ENCODE results near the gene KLK1. TPM values are rescaled to one million over a fixed set of nuclear protein-coding genes. Genes with fewer than 3 reads are reported as not detected.

Gene KLK1
- total and polyA plus RNA-seq, 7 donors: 0.08 to 0.48 (median 0.33) TPM; not detected in 3

GRCh38 chr19:50839712-50840655 lies 16.4 kb upstream of the KLK1 start:
- TF ChIP-seq CTCF (IDR thresholded peaks at IDR 0.05): no peak
- ATAC-seq: no peak
- H3K4me1 ChIP-seq: no peaks in the 10 kb centered on the region
- H3K36me3 ChIP-seq (ENCODE audit: insufficient read depth in 1 of 2, low read depth in 1 of 2): no peaks in the 10 kb centered on the region
- no peak for DNase-seq
- no peaks in the 10 kb centered on the region for H3K9me3 ChIP-seq
- H3K4me3 ChIP-seq: no peak overlapping the region
- WGBS, 3 donors: 74 to 78% (median 77%) methylated on average over 10 of the region's 10 CpGs
- peaks cover 0 to 23% (median 8%) of the 10 kb centered on the region in 3 donors for H3K27me3 ChIP-seq (ENCODE audit: insufficient read depth in 3 of 3, low read length in 2 of 3)
- intact Hi-C loops (cut with DNase I): no loop called here
- H3K27ac ChIP-seq: no peak overlapping the region

GRCh38 chr19:50838239-50838638 lies 14.7 kb upstream of the KLK1 start:
- no peaks in the 10 kb centered on the region for H3K9me3 ChIP-seq
- no peak for DNase-seq
- H3K27me3 ChIP-seq (ENCODE audit: insufficient read depth in 3 of 3, low read length in 2 of 3): peaks cover 0 to 34% (median 5%) of the 10 kb centered on the region in 3 donors
- TF ChIP-seq CTCF (IDR thresholded peaks at IDR 0.05): no peak
- no peaks in the 10 kb centered on the region for H3K4me1 ChIP-seq
- intact Hi-C loops (cut with DNase I): no loop called here
- no peak for ATAC-seq
- WGBS, 3 donors: 15 to 19% (median 16%) methylated on average over 6 of the region's 6 CpGs
- H3K4me3 ChIP-seq: no peak overlapping the region
- no peak overlapping the region for H3K27ac ChIP-seq
- no peaks in the 10 kb centered on the region for H3K36me3 ChIP-seq (ENCODE audit: insufficient read depth in 1 of 2, low read depth in 1 of 2)

GRCh38 chr19:50837300-50837699 lies 13.7 kb upstream of the KLK1 start:
- 54 to 61% (median 61%) methylated on average over 10 of the region's 10 CpGs for WGBS, 3 donors
- Histone ChIP-seq H3K9me3 (no peaks in the 10 kb centered on the region), H3K36me3 (ENCODE audit: insufficient read depth in 1 of 2, low read depth in 1 of 2) (no peaks in the 10 kb centered on the region), H3K4me1 (no peaks in the 10 kb centered on the region), H3K27me3 (ENCODE audit: insufficient read depth in 3 of 3, low read length in 2 of 3) (peaks cover 0 to 36% (median 8%) of the 10 kb centered on the region in 3 donors), H3K4me3 (no peak overlapping the region), H3K27ac (no peak overlapping the region)
- DNase-seq: no peak
- intact Hi-C loops (cut with DNase I): no loop called here
- TF ChIP-seq CTCF (IDR thresholded peaks at IDR 0.05): no peak
- no peak for ATAC-seq

GRCh38 chr19:50836543-50837195 lies 13.1 kb upstream of the KLK1 start:
- DNase-seq (peak in 1 of 2 donors; percentile 30), ATAC-seq (no peak)
- no peak for TF ChIP-seq CTCF (IDR thresholded peaks at IDR 0.05)
- intact Hi-C loops (cut with DNase I): no loop called here
- H3K4me3 ChIP-seq: no peak overlapping the region
- H3K4me1 ChIP-seq: no peaks in the 10 kb centered on the region
- H3K27ac ChIP-seq: no peak overlapping the region
- H3K27me3 ChIP-seq (ENCODE audit: insufficient read depth in 3 of 3, low read length in 2 of 3): peaks cover 0 to 36% (median 8%) of the 10 kb centered on the region in 3 donors
- WGBS, 3 donors: 27 to 46% (median 34%) methylated on average over 15 to 19 of the region's 19 CpGs
- H3K9me3 ChIP-seq: no peaks in the 10 kb centered on the region
- no peaks in the 10 kb centered on the region for H3K36me3 ChIP-seq (ENCODE audit: insufficient read depth in 1 of 2, low read depth in 1 of 2)

Measured in psoas muscle (tissue), 8 donors.